ENCODE data around the gene WFS1. TPM values are rescaled to one million over a fixed set of nuclear protein-coding genes. Genes with fewer than 3 reads are reported as not detected.

The WFS1 gene
- total and polyA plus RNA-seq, 9 of the 15 experiments (the other 6 are each of a cell fraction or from before 2014, with no cell fraction given): 0.01 to 0.29 (median 0.03) TPM; not detected in 5

DNA sequence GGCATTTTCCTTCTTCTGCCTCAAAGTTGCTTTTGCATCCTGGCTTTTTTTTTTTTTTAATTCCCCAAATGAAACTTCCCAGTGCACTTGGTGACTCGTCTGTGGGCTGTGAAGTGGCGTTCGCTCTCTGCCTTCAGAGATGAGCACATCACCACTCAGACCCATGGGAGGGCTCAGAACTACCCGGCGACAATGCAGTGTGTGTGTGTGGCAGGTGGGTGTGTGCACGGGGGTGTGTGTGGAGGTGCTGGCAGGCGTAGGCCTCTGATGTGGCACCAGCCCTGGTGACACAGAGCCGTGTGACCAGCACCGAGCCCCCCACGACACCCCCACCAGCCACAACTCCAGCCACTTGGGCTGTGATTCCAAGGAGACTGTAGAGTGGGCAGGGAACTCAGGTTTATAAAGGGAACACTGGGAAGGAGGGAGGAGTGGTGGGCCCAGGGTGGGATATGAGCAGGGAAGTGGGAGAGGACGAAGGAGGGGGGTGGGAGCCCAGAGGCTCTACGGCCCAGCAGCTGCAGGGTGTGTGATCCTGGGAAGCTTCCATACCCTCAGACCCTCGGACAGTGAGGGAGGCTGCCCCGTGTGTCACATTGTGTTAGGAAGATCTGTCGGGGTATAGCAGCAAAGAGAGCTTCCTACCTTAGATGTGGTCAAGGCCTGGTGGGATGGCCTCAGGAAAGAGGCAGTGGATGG lies 6.0 kb upstream of the WFS1 start:
- Histone ChIP-seq H3K4me1 (replicated peaks in 1 of 2; ENCODE audit: control insufficient read depth in 2 of 2, insufficient read depth in 2 of 2, low read length in 2 of 2) (no peaks in the 10 kb centered on the region), H2AFZ (ENCODE audit: low read depth, low read length) (no peak overlapping the region), H3K27ac (ENCODE audit: extremely low read depth, low read depth, low read length) (no peak overlapping the region), H3K9me3 (replicated peaks; ENCODE audit: control insufficient read depth, insufficient read depth, low read depth, low read length) (no peaks in the 10 kb centered on the region), H3K9me1 (ENCODE audit: control insufficient read depth, insufficient read depth, low read length) (peaks cover 4% of the 10 kb centered on the region), H3K9ac (ENCODE audit: insufficient read depth in 1 of 2, low read depth in 2 of 2, low read length in 2 of 2) (no peak overlapping the region), H3K79me2 (ENCODE audit: control insufficient read depth, insufficient read depth, low read length) (no peaks in the 10 kb centered on the region), H3K4me2 (ENCODE audit: insufficient read depth, low read length) (no peak overlapping the region), H3K27me3 (ENCODE audit: control insufficient read depth in 2 of 2, insufficient read depth in 2 of 2, low read length in 2 of 2) (peaks cover 0 to 4% of the 10 kb centered on the region in 2 experiments; a peak in 1 of 5 replicates), H3K36me3 (ENCODE audit: control insufficient read depth, insufficient read depth, low read length) (no peaks in the 10 kb centered on the region), H4K20me1 (replicated peaks; ENCODE audit: control insufficient read depth, insufficient read depth, low read length) (no peaks in the 10 kb centered on the region; the same call in 1 of the 2 replicates), H3K4me3 (no peak overlapping the region)
- no TSS peak for BruUV-seq (replicated peaks)
- under 1% methylated on average over 13 of the region's 15 CpGs for WGBS (ENCODE audit: insufficient coverage, low coverage, missing lambda C conversion rate)
- DNase-seq (ENCODE audit: extremely low read depth in 1 of 4, low spot score in 3 of 4) (no peak), FAIRE-seq (no peak), ATAC-seq (no peak; the same call in 2 of the 3 replicates)
- ChIA-PET CTCF (ENCODE audit: low intra/inter-chr PET ratio) (interaction anchor here (2.0 kb wide), 1 partner anchor 64 kb away, joined by 14 read pairs; no protein-coding TSS in a partner anchor), POLR2A (no interaction called here)
- TF ChIP-seq TEAD1 (CRISPR knock-in tag; IDR thresholded peaks at IDR 0.05) (no peak), TEAD2 (tag; IDR thresholded peaks at IDR 0.05) (no peak), ZC3H8 (IDR thresholded peaks at IDR 0.05) (no peak), HNRNPK (IDR thresholded peaks at IDR 0.05; ENCODE audit: low read depth, low read length, poor library complexity, severe bottlenecking) (no peak), SMARCC2 (IDR thresholded peaks at IDR 0.05; ENCODE audit: low read depth) (no peak), ZBTB8A (IDR thresholded peaks at IDR 0.05; ENCODE audit: partially characterized antibody) (no peak), JUN (IDR thresholded peaks at IDR 0.05; ENCODE audit: borderline replicate concordance, low read depth, low read length) (no peak), JUN (CRISPR knock-in tag; IDR thresholded peaks at IDR 0.05; ENCODE audit: borderline replicate concordance) (no peak), ZNF232 (CRISPR knock-in tag; IDR thresholded peaks at IDR 0.05) (no peak), CBFB (CRISPR knock-in tag; IDR thresholded peaks at IDR 0.05) (no peak), IFI16 (CRISPR knock-in tag; IDR thresholded peaks at IDR 0.05) (no peak), MEF2D (tag; conservative IDR thresholded peaks at IDR 0.05; ENCODE audit: low read depth) (no peak), ZBTB12 (CRISPR knock-in tag; IDR thresholded peaks at IDR 0.05) (no peak)
- intact Hi-C loops (cut with micrococcal nuclease) (loop anchor here (1.0 kb wide), 1 partner anchor 64 kb away; no protein-coding TSS in a partner anchor), in situ Hi-C loops (cut with MboI) (no loop called here)

Measured in K562 (cell line).